Smooth muscle cell (in vitro differentiated cells): ENCODE results near the gene CTAGE9. TPM values are rescaled to one million over a fixed set of nuclear protein-coding genes. Genes with fewer than 3 reads are reported as not detected.

ENCODE experiments used
- DNase-seq: peaks from one replicate; lab custom pipeline; 2025; ENCODE audit not compliant: unreplicated experiment; lab: John Stamatoyannopoulos, UW
- H2AFZ ChIP-seq: fragments of 200-600 bp; sonication (generic); 2 replicates; pipeline ENCODE4 v1.6.0; 2016; ENCODE audit warnings: antibody characterized with exemption, low read depth, mild to moderate bottlenecking
- H3F3A ChIP-seq: fragments of 200-600 bp; sonication (generic); 2 replicates; pipeline ENCODE4 v1.6.0; 2017; ENCODE audit warnings: antibody characterized with exemption, low read depth
- H3K27ac ChIP-seq: fragments of 200-600 bp; sonication (generic); 2 replicates; pipeline ENCODE4 v1.5.1; 2016; ENCODE audit warnings: low read depth, mild to moderate bottlenecking
- H3K27me3 ChIP-seq: fragments of 200-600 bp; sonication (generic); 2 replicates; pipeline ENCODE4 v1.6.1; 2016; ENCODE audit warnings: low read depth, mild to moderate bottlenecking
- H3K36me3 ChIP-seq: fragments of 200-600 bp; sonication (generic); 2 replicates; pipeline ENCODE4 v1.5.1; 2016; ENCODE audit warnings: low read depth
- H3K4me1 ChIP-seq: fragments of 200-600 bp; sonication (generic); 2 replicates; pipeline ENCODE4 v1.5.1; 2016; ENCODE audit warnings: low read depth
- H3K4me2 ChIP-seq: fragments of 200-600 bp; sonication (generic); 2 replicates; pipeline ENCODE4 v1.6.0; 2016; ENCODE audit warnings: mild to moderate bottlenecking
- H3K4me3 ChIP-seq: fragments of 200-600 bp; sonication (generic); 2 replicates; pipeline ENCODE4 v1.5.1; 2016; ENCODE audit warnings: mild to moderate bottlenecking
- H3K79me2 ChIP-seq: fragments of 200-600 bp; sonication (generic); 2 replicates; pipeline ENCODE4 v1.6.0; 2016; ENCODE audit warnings: low read depth, mild to moderate bottlenecking
- H3K9ac ChIP-seq: fragments of 200-600 bp; sonication (generic); 2 replicates; pipeline ENCODE4 v1.6.0; 2016; ENCODE audit warnings: low read depth
- H3K9me3 ChIP-seq: fragments of 200-600 bp; sonication (generic); replicated peaks from 2 replicates; pipeline ENCODE4 v1.5.1; 2016; ENCODE audit warnings: low read depth
- H4K20me1 ChIP-seq: fragments of 200-600 bp; sonication (generic); 2 replicates; pipeline ENCODE4 v1.6.0; 2016; ENCODE audit warnings: low read depth
- WGBS: methylation state at CpG from one replicate; pipeline ENCODE4 v1.1.7; 2016; ENCODE audit warnings: low lambda C conversion rate; 5-methylcytosine and 5-hydroxymethylcytosine counted together
- polyA plus RNA-seq: library from polyadenylated mRNA; unstranded; fragments of >200 nt; fragmentation: Nextera tagmentation; extraction: Ambion mirVana; gene quantifications from 2 replicates; pipeline ENCODE4 v1.2.1, GENCODE V29; 2016
- total RNA-seq: library from RNA; depleted of rRNA; stranded (reverse); fragments of >200 nt; gene quantifications from 2 replicates; pipeline ENCODE4 v1.2.3, GENCODE V29; 2014
- TF ChIP-seq, protein P1 (sequence below): fragments of 200-600 bp; sonication (generic); IDR thresholded peaks from 2 replicates; pipeline ENCODE4 v1.5.1; 2017; ENCODE audit warnings: borderline replicate concordance, mild to moderate bottlenecking, antibody characterized with exemption; ENCODE audit not compliant: insufficient read depth, poor library complexity, severe bottlenecking

The CTAGE9 gene
- total and polyA plus RNA-seq, 2 experiments from 2014 or later = not detected

DNA sequence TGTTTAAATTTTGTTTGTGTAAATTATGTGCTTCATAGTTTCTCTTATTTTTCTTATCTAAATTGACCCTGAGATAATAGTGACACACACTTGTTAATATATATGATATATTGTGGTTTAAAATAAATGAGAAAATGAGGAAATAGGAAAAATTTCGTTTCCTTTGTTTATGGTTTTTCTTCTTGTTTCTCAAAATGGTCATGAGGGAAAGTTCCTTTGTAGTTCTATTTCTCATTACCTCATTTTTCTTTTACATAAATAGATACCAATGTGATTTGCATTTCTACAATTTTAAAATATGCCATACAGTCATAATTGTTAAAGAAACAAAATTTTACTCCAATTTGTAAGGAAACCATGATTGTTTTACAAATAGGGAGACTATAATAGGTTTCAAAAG is 18.8 kb downstream of the CTAGE9 start:
- 82% methylated on average over 1 of the region's 1 CpG for WGBS
- no peak overlapping the region for H3K9ac ChIP-seq
- TF ChIP-seq, protein P1, sequence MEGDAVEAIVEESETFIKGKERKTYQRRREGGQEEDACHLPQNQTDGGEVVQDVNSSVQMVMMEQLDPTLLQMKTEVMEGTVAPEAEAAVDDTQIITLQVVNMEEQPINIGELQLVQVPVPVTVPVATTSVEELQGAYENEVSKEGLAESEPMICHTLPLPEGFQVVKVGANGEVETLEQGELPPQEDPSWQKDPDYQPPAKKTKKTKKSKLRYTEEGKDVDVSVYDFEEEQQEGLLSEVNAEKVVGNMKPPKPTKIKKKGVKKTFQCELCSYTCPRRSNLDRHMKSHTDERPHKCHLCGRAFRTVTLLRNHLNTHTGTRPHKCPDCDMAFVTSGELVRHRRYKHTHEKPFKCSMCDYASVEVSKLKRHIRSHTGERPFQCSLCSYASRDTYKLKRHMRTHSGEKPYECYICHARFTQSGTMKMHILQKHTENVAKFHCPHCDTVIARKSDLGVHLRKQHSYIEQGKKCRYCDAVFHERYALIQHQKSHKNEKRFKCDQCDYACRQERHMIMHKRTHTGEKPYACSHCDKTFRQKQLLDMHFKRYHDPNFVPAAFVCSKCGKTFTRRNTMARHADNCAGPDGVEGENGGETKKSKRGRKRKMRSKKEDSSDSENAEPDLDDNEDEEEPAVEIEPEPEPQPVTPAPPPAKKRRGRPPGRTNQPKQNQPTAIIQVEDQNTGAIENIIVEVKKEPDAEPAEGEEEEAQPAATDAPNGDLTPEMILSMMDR = no peak

DNA sequence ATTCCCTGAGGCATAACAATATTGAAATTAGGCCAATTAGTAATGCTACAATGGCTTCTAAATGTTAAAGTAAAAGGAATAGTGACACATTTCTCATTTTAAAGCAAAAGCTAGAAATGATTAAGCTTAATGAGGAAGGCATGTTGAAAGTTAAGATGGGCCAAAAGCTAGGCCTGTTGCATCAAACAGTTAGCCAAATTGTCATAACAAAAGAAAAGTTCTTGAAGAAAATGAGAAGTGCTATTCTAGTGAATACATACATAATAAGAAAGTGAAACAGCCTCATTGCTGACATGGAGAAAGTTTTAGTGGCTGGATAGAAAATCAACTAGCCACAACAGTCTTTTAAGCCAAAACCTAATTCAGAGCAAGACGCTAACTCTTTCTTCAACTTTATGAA is 22.5 kb downstream of the CTAGE9 start:
- no peaks in the 10 kb centered on the region for H3K27me3 ChIP-seq
- no peak overlapping the region for H3K27ac ChIP-seq
- no peaks in the 10 kb centered on the region for H3K9me3 ChIP-seq
- no peaks in the 10 kb centered on the region for H3K79me2 ChIP-seq
- H3K36me3 ChIP-seq = no peaks in the 10 kb centered on the region
- H3K4me1 ChIP-seq = no peaks in the 10 kb centered on the region
- no peak for DNase-seq
- H4K20me1 ChIP-seq = no peaks in the 10 kb centered on the region
- TF ChIP-seq, protein P1 = no peak
- H3K4me3 ChIP-seq = no peak overlapping the region
- H2AFZ ChIP-seq = no peak overlapping the region
- no peak overlapping the region for H3K4me2 ChIP-seq
- H3K9ac ChIP-seq = no peak overlapping the region
- no peaks in the 10 kb centered on the region for H3F3A ChIP-seq
- WGBS = 95% methylated on average over 1 of the region's 1 CpG

More for the DNA sequence above, 18.8 kb downstream of the CTAGE9 start:
- no peaks in the 10 kb centered on the region for H3K36me3 ChIP-seq
- no peak overlapping the region for H3K27ac ChIP-seq
- H3K9me3 ChIP-seq = no peaks in the 10 kb centered on the region
- H3K79me2 ChIP-seq = no peaks in the 10 kb centered on the region
- no peak overlapping the region for H3K4me3 ChIP-seq
- no peak overlapping the region for H2AFZ ChIP-seq
- DNase-seq = no peak
- no peak overlapping the region for H3K4me2 ChIP-seq
- no peaks in the 10 kb centered on the region for H3K4me1 ChIP-seq
- H3K27me3 ChIP-seq = no peaks in the 10 kb centered on the region
- H4K20me1 ChIP-seq = no peaks in the 10 kb centered on the region
- no peaks in the 10 kb centered on the region for H3F3A ChIP-seq

DNA sequence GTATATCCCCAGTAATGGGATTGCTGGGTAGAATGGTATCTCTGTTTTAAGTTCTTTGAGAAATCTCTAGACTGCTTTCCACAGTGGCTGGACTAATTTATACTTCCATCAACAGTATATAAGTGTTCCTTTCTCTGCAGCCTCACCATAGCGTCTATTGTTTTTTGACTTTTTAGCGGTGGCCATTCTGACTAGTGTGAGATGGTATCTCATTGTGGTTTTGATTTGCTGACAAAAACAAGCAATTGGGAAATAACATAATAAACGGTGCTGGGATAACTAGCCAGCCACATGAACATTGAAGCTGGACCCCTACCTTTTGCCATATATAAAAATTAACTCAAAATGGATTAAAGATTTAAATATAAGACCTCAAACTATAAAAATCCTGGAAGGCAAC is 23.8 kb downstream of the CTAGE9 start:
- TF ChIP-seq, protein P1 = no peak
- Histone ChIP-seq H3K79me2 (no peaks in the 10 kb centered on the region), H4K20me1 (no peaks in the 10 kb centered on the region), H3K27ac (no peak overlapping the region), H3K9me3 (no peaks in the 10 kb centered on the region), H3F3A (no peaks in the 10 kb centered on the region), H3K27me3 (no peaks in the 10 kb centered on the region), H3K4me3 (no peak overlapping the region), H2AFZ (no peak overlapping the region), H3K4me1 (no peaks in the 10 kb centered on the region), H3K4me2 (no peak overlapping the region), H3K36me3 (no peaks in the 10 kb centered on the region), H3K9ac (no peak overlapping the region)
- 95% methylated on average over 3 of the region's 3 CpGs for WGBS
- no peak for DNase-seq

DNA sequence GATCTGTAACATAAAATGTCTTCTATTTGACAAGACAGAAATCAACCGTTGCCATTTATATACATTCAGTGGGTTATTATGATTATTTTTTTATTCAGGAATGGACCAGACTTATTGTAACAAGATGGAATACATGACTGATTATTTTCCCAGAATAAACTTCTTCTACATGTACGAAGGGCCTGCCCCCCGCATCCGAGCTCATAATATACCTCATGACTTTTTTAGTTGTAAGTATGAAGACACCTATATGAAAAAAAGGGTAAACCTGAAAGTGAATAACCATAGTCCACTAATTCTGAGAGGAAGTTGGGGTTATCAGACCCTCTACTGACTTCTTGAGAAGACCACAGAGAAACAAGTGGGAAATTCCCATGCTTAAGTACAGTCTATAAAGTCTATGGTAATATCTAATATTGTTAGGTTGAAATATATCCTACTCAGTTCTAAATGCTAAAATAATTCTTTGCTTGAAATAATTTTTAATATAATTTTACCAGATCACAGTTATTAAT is 25.5 kb downstream of the CTAGE9 start:
- H3K79me2 ChIP-seq = no peaks in the 10 kb centered on the region
- no peaks in the 10 kb centered on the region for H3K36me3 ChIP-seq
- no peak overlapping the region for H2AFZ ChIP-seq
- DNase-seq = no peak
- no peak overlapping the region for H3K9ac ChIP-seq
- no peak overlapping the region for H3K4me3 ChIP-seq
- no peak overlapping the region for H3K27ac ChIP-seq
- TF ChIP-seq, protein P1 = no peak
- H3K4me1 ChIP-seq = no peaks in the 10 kb centered on the region
- no peaks in the 10 kb centered on the region for H3K27me3 ChIP-seq
- no peaks in the 10 kb centered on the region for H3K9me3 ChIP-seq
- H4K20me1 ChIP-seq = no peaks in the 10 kb centered on the region
- 94% methylated on average over 4 of the region's 4 CpGs for WGBS
- H3K4me2 ChIP-seq = no peak overlapping the region
- H3F3A ChIP-seq = no peaks in the 10 kb centered on the region
